ACC112 (cell line): Measurements from ENCODE around the gene EFHC1.

Experiments used
- H2AFZ ChIP-seq: fragments of 200-600 bp; sonication (generic); one replicate; pipeline ENCODE4 v1.6.0; 2017; ENCODE audit warnings: antibody characterized with exemption, low read length; ENCODE audit not compliant: unreplicated experiment
- H3K27ac ChIP-seq: fragments of 200-600 bp; sonication (generic); 2 replicates; pipeline ENCODE4 v1.5.1; 2014; ENCODE audit warnings: low read depth, mild to moderate bottlenecking, antibody characterized with exemption, low read length, moderate library complexity
- H3K27me3 ChIP-seq: fragments of 200-600 bp; sonication (generic); 2 replicates; pipeline ENCODE4 v1.6.1; 2014; ENCODE audit warnings: mild to moderate bottlenecking, antibody characterized with exemption, low read length, moderate library complexity, mixed read lengths; ENCODE audit not compliant: insufficient read depth
- H3K36me3 ChIP-seq: fragments of 200-600 bp; sonication (generic); 2 replicates; pipeline ENCODE4 v1.6.1; 2016; ENCODE audit warnings: mild to moderate bottlenecking, antibody characterized with exemption, low read length, moderate library complexity, mixed read lengths; ENCODE audit not compliant: insufficient read depth
- H3K4me1 ChIP-seq: fragments of 200-600 bp; sonication (generic); one replicate; pipeline ENCODE4 v1.6.1; 2016; ENCODE audit warnings: low read length, mixed read lengths; ENCODE audit not compliant: insufficient read depth, unreplicated experiment, control insufficient read depth
- H3K4me3 ChIP-seq: fragments of 200-600 bp; sonication (generic); 2 replicates; pipeline ENCODE4 v1.5.1; 2014; ENCODE audit warnings: mild to moderate bottlenecking, low read depth, low read length
- H3K79me2 ChIP-seq: fragments of 200-600 bp; sonication (generic); one replicate; pipeline ENCODE4 v1.6.0; 2016; ENCODE audit warnings: low read length; ENCODE audit not compliant: control insufficient read depth, unreplicated experiment, insufficient read depth

EFHC1 gene

DNA sequence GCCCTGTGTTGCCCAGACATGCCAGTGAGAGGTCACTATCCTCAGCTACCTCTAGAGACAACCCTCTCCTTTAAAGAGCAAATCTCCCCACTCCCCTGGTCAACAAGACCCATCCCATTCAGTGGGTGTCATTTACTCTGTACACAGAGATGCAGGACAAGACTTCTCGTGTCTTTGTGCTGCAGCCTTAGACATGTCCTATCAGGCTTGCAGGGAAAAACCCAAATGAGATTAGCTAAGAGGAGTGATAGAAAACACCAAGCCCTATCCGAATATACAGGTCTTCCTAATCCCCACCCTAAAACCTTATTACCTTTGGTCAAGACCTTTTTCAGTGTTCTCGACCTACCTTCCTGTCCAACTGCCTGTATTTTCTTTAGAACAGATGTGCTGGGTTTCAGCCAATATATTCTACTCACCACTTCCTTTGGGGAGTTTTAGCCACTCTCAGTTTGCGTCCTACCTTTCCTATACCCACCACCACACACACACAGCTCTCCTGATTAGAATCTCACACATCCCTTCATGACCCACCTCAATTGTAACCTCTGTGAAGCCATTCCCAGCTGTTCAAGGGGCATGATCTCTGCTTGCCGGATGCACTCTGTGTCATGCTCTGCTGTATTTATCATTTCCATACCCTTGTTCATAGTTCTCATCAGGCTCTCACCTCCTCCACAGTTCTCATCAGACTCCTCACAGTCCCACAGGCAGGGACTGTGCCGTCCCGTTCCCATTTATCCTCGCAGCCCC, 117.0 kb downstream of the EFHC1 start:
- Histone ChIP-seq H2AFZ (no peak overlapping the region), H3K4me1 (peaks cover 87% of the 10 kb centered on the region), H3K4me3 (no peak overlapping the region; the same call in 1 of the 2 replicates), H3K27me3 (no peaks in the 10 kb centered on the region), H3K36me3 (peaks cover 16% of the 10 kb centered on the region; the same call in 1 of the 2 replicates), H3K27ac (peak overlapping the region; percentile 96), H3K79me2 (peaks cover 97% of the 10 kb centered on the region)

DNA sequence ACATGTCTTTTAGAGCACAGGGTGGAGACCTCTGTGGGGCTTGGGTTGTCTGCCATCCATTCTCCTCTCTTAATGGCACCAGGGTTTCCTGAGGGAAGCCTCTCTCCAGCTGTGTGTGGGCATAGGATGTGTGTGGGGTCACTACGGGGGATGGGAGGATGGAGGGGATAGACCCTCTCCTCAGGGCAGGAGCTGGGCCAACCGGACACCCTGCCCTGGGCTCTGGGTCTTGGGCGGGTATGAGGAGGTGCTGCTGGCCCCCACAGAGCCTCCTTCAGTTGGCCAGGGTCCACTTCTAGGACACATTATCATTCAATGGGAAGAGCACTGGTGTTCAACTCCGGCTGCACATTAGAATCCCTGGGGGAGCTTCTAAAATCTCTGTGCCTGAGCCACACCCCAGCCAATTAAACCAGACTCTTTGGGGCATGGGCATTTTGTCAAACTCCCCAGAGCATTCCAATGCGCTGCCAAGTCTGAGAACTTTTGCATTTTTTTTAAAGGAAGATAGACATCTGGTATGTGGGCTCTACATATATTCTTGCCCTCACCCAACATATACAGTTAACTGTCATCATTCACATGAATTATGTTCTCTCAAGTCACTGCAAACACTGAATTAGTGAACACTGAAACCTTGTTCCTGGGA, 118.2 kb downstream of the EFHC1 start:
- H3K36me3 ChIP-seq: peaks cover 11% of the 10 kb centered on the region; the same call in 1 of the 2 replicates
- H3K4me3 ChIP-seq: peak overlapping the region; percentile 23; the same call in 1 of the 2 replicates
- H3K27me3 ChIP-seq: no peaks in the 10 kb centered on the region
- H3K79me2 ChIP-seq: peaks cover 97% of the 10 kb centered on the region
- H3K4me1 ChIP-seq: peaks cover 87% of the 10 kb centered on the region
- peak overlapping the region; percentile 96 for H3K27ac ChIP-seq
- no peak overlapping the region for H2AFZ ChIP-seq

DNA sequence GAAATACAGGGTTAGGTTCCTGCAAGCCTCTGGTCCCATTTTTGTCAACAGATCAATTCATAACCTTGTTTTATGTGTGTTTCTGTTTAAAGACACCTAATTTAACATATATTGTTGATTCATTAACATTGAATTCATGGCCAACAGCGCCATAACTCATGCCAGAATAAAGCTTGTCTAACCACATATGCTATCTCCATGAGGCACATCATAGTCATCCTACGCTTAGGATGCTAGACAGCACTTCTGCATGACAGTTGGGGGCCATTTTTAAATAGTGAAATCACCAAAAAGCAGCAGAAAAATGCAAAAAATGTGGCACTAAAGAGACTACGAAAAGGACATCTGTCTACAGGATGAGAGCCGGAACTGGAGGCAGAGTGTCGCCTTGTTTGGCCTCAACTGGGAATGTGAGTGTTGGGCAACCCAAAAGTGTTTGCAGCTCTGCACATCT, 118.8 kb downstream of the EFHC1 start:
- Histone ChIP-seq H3K4me1 (peaks cover 89% of the 10 kb centered on the region), H3K79me2 (peaks cover 94% of the 10 kb centered on the region)

DNA sequence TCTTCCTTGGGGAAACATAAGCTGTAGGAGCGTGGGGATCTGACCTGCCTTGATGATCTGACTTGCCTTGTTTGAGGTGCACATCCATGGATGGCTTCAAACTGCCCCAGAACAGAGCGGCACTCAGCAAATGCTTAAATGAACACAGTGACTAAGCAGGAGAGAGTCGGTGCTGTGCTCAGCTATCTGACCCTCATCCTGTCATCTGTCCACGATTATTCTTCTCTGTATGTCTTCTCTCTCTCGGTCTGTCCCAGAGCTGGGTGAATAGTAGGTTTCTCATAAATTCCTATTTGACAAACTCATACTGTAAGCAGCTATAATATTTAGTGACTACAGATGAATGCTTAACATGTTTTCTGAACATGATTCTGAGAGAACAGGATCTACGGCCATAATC, 119.5 kb downstream of the EFHC1 start:
- no peak overlapping the region for H2AFZ ChIP-seq
- H3K36me3 ChIP-seq: peaks cover 5% of the 10 kb centered on the region; the same call in 1 of the 2 replicates
- H3K4me3 ChIP-seq: peak overlapping the region; percentile 23; the same call in 1 of the 2 replicates
- H3K4me1 ChIP-seq: peaks cover 96% of the 10 kb centered on the region
- H3K27ac ChIP-seq: peak overlapping the region; percentile 96
- peaks cover 94% of the 10 kb centered on the region for H3K79me2 ChIP-seq
- H3K27me3 ChIP-seq: no peaks in the 10 kb centered on the region

More for the DNA sequence above, 118.8 kb downstream of the EFHC1 start:
- Histone ChIP-seq H3K36me3 (peaks cover 10% of the 10 kb centered on the region; the same call in 1 of the 2 replicates), H2AFZ (no peak overlapping the region), H3K27me3 (no peaks in the 10 kb centered on the region), H3K4me3 (peak overlapping the region; percentile 23), H3K27ac (peak overlapping the region; percentile 96)

DNA sequence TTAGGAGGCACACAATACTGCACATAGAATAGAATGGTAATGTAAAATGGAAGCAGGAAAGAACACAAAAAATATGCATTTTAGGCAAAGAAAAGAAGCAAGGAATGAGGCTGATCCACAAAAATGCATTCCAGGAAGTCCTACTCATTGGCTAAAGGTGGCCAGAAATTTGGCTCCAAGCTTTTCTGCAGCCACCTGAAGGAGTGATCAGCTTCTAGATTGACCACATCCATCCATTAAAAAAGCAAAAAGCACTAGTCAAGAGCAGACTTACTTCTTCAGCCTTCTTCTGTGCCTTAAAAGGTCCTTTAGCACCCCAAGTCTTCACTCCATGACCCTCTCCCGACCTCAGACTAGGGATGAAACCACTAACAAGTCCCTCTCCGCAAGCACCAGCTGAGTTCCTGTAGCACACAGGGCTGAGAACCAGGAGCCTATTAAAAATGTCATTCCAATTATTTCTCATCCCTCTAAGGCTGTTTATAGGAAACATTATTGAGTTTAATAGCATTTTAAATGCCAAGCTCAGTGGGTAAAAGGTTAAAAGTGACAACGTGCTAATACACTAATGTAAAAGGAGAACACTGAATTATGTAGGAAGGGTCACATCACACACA, 120.3 kb downstream of the EFHC1 start:
- Histone ChIP-seq H3K4me3 (peak overlapping the region; percentile 23; the same call in 1 of the 2 replicates), H3K27me3 (no peaks in the 10 kb centered on the region), H3K27ac (peak overlapping the region; percentile 96), H3K4me1 (peaks cover 100% of the 10 kb centered on the region), H3K36me3 (no peaks in the 10 kb centered on the region), H2AFZ (no peak overlapping the region), H3K79me2 (peaks cover 95% of the 10 kb centered on the region)

DNA sequence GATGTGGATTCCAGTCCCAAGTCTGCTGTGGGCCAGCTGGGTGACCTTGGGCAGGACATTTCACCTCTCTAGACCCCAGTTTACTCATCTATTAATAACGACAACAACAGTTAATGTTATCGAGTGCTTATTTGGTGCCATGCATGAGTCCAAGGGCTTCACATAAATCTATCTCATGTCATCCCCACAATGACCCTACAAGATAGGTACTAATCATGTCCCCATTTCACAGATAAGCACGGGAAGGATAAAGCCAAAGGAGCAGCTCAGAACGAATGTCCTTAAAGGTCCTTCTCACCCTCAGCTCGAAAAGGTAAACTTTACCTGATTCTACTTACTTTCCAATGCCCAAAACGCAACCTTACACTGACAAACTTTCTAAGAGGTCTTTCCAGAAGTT, 121.0 kb downstream of the EFHC1 start:
- H3K36me3 ChIP-seq: peaks cover 6% of the 10 kb centered on the region; the same call in 1 of the 2 replicates
- H3K27ac ChIP-seq: peak overlapping the region; percentile 96
- peaks cover 95% of the 10 kb centered on the region for H3K79me2 ChIP-seq
- H2AFZ ChIP-seq: no peak overlapping the region
- no peaks in the 10 kb centered on the region for H3K27me3 ChIP-seq
- H3K4me3 ChIP-seq: no peak overlapping the region; the same call in 1 of the 2 replicates
- H3K4me1 ChIP-seq: peaks cover 100% of the 10 kb centered on the region

DNA sequence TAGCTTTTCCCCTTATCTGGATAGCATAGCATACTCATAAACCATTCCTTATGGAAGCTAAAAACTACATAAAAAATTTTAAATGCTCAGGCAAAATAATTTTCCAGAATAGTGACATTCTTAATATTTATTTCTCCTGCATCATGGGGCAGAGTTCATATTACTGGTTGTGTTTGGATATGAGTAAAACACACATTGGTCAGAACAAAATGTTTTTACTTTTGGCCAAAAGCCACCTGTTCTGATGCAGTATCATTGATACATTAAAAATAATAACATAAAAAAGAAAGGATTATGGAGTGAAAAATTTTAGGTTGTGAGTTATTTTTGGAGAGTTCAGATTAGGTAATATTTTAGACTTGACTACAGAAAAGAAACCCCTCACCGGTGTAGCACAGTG, 123.1 kb downstream of the EFHC1 start:
- H3K27me3 ChIP-seq: no peaks in the 10 kb centered on the region
- H3K4me3 ChIP-seq: peak overlapping the region; percentile 56
- H3K79me2 ChIP-seq: peaks cover 95% of the 10 kb centered on the region
- H3K27ac ChIP-seq: peak overlapping the region; percentile 96
- H3K36me3 ChIP-seq: peaks cover 6% of the 10 kb centered on the region; the same call in 1 of the 2 replicates
- H3K4me1 ChIP-seq: peaks cover 100% of the 10 kb centered on the region
- H2AFZ ChIP-seq: no peak overlapping the region

DNA sequence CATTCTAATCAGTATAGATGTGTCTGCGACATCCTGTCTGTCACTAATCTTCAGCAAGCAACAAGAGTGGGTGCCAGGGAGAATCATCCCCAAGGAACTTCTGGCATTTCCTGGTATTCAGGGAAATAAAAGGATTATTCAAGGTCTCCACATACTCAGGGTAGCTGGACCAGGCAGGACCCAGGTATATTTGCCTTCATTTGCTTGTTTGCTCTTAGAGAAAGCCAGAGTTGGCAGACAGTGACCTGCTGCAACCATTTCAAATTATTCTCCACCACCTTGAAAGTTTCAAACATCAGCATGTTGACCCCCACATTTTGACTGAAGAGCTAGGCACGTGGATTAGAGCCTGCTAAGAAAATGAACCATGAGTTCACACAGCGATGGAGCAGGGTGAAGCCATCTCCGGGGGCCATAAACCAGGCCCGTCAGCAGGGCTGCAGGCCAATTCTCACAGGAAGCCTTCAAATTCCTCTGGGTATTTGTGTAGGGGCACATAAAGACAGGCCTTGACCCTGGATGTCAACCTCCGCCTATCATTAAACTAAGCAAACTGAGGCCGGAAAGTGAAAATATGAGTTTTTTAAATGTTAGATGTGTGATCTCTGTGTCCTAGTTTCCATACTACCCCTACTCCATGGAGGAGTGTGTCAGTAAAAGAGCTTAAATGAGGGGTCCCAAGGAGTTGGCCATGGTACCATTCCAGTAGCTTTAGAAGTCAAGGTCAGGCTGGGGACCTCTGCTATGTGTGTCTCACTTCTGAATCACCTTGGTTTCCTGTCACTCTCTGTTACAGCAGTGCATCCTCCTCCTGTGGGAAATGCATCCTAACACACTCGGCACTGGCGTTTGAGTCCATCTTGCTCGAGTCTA, 123.8 kb downstream of the EFHC1 start:
- peaks cover 95% of the 10 kb centered on the region for H3K79me2 ChIP-seq
- H3K4me3 ChIP-seq: peak overlapping the region; percentile 56
- H3K4me1 ChIP-seq: peaks cover 100% of the 10 kb centered on the region
- H3K36me3 ChIP-seq: peaks cover 6% of the 10 kb centered on the region; the same call in 1 of the 2 replicates
- H3K27me3 ChIP-seq: no peaks in the 10 kb centered on the region
- no peak overlapping the region for H2AFZ ChIP-seq
- H3K27ac ChIP-seq: peak overlapping the region; percentile 96

- Histone ChIP-seq H2AFZ (no peak overlapping the region), H3K27ac (peak overlapping the region; percentile 96), H3K4me1 (peaks cover 99% of the 10 kb centered on the region), H3K27me3 (no peaks in the 10 kb centered on the region), H3K79me2 (peaks cover 95% of the 10 kb centered on the region), H3K36me3 (peaks cover 10% of the 10 kb centered on the region; the same call in 1 of the 2 replicates), H3K4me3 (peak overlapping the region; percentile 56; the same call in 1 of the 2 replicates)
Measured at GRCh38 chr6:52544602-52545405, 124.7 kb downstream of the EFHC1 start.
